HG02852 (cell line): ENCODE data around the gene TTC24.
"Not testable (repeated sequence)": the region's sequence is repeated elsewhere in the genome, so short reads cannot be mapped to it uniquely, and the experiment has no call there.

ENCODE experiments used
- ATAC-seq: cut with Tn5 transposase; IDR thresholded peaks from one replicate; pipeline ENCODE4 v1.9.1; 2021; ENCODE audit warnings: mild to moderate bottlenecking, moderate library complexity; ENCODE audit not compliant: unreplicated experiment

The TTC24 gene

DNA sequence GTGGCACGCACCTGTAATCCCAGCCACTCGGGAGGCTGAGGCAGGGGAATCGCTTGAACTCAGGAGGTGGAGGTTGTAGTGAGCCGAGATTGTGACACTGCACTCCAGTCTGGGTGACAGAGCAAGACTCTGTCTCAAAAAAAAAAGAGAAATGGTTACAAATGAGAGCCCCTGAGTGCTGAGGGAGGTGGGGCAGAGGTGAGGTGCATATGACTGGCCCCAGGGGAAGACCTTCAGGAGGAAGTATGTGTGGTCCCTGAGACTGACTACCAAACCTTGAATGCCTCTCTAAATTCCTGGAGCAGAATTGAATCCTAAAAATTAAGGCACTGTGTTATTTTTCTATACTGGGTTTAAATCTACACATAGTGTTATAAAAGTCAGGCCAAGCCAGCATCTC is 27.8 kb downstream of the TTC24 start:
- ATAC-seq, result not testable (repeated sequence)

GRCh38 chr1:156608036-156608674 is 28.6 kb downstream of the TTC24 start:
- ATAC-seq, result peak; percentile 50

DNA sequence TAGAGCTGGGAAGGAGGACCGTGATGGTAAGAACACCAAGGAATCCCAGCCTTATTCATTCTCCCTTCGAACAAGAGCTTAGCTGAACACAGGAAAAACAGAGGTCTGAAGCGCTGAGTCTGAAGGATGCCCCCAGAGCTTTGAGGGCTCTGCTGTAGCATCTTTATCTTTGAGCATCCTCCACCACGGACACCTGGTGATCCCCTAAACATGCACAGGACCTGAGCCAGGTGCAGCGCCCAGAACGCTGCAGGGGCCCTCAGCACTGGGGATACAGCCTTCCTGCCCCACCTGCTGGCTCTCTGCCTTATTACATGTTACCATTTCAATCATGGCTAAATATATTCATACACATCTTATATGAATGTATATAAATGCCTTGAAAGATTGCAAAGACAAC is 29.5 kb downstream of the TTC24 start:
- ATAC-seq, result peak; percentile 48

DNA sequence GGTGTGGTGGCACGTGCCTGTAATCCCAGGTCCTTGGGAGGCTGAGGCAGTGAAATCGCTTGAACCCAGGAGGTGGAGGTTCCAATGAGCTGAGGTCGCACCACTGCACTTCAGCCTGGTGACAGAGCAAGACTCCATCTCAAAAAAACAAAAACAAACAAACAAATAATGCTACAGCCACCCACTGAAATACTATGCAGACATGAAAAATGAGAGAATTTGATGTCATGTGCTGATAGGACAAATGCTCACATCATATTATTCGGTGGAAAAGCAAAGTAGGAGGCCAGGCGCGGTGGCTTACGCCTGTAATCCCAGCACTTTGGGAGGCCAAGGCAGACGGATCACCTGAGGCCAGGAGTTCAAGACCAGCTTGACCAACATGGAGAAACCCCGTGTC is 30.5 kb downstream of the TTC24 start:
- ATAC-seq, result not testable (repeated sequence)

- no peak for ATAC-seq
These were observed 33.1 kb downstream of the TTC24 start for GRCh38 chr1:156612666-156613065.

- no peak for ATAC-seq
These were observed 36.4 kb downstream of the TTC24 start for GRCh38 chr1:156615946-156616345.

DNA sequence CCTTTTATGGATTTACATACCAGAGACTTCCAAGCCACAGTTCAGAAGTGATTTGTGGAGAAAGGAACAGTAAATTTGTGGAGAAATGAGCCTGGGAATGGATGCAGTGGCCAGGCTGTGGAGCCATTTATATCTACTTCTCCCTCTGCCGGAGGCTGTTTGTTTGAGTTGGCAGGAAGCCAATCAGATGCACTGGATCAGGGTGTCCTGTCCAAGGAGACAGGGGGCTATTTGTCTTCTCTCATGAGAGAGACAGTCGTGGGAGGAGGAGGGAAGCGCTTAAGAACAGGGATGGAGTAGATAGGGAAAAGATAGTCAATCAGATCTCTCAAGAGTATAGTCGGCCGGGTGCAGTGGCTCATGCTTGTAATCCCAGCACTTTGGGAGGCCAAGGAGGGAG is 36.9 kb downstream of the TTC24 start:
- no peak for ATAC-seq

DNA sequence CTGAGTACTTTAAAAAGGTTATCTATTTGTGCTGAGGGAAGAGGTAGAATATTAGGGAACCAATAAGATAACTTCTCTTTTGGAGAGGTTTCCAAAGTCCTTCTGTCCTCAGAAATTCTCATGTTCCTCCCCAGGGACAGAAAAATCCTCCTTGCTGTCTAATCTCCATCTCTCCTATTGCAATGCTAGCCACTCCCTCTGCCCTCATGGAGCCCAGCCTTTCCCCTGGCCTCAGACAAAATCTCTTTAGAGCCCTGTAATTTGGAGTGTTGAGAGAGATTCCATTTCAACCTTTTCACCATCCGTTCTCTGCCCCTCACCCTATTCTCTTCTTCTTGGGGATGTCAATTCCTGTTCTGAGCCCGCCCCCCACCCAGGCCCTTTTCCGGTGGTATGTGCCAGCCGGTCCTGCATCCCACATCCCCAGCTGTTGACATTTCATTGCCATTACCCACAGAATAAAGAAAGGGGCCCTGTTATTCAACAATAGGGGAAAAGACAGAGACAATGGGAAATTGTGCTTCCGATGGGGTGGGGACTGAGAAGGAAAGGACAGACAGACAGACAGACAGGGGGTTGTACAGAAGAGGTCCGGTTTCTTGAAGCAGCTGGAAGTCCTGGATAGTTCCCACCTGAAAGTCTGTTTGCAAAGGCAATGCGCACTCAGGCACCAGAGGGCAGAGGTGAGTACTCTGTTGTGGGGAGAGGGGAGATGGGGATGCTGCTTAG is 39.5 kb downstream of the TTC24 start, which contains the start of gene HAPLN2:
Gene HAPLN2, plus strand, starts transcription at position 563 of the 729 bp plus-strand sequence. CDS start 4,076 bp downstream, outside the sequence.
- ATAC-seq, result no peak

DNA sequence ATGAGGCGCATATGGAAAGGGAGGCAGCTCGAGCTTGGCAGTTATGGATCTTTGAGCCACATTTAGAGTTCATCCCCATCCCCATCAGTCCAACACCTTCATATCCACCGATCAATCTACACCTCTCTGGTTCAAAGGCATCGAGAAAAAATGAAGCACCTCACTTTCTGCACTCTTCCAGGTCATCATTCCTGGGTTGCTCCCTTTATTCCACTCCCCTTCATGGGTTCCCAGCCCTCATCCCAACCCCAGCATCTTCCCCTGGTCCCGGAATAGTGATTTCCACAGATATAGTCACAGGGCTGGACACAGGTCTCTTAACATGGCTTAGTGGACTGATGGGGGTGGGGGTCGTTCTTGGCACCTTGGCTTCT is 40.0 kb downstream of the TTC24 start:
- ATAC-seq, result no peak

DNA sequence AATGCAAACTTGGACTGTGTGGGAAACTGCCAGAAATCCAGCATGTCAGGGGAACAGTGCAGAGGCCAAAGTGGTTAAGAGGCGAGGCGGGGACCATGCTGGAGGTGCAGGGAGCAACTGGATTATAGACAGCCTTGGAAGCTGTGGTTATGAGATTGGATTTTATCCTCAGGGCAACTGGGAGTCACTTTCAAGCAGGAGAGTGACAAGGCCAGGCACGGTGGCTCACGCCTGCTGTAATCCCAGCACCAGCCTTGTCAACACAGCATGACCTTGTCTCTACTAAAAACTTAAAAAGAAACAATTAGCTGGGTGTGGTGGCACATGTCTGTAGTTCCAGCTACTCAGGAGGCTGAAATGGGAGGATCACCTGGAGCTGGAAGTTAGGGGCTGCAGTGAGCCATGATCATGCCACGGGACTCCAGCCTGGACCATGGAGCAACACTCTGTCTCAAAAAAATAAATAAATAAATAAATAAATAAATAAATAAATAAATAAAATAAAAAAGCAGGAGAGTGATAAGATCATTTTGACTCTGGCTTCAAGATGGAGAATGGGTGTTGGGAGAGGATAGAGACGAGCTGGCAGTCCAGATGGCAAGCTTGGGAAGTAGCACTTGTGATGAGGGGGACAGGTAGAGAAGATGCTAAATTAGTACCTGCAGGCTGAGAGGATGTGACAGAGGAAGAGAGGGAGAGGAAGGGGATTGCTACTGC is 43.2 kb downstream of the TTC24 start:
- ATAC-seq, result no peak

GRCh38 chr1:156623946-156624813 is 44.7 kb downstream of the TTC24 start:
- ATAC-seq, result no peak

- ATAC-seq, result no peak
These were observed 45.4 kb downstream of the TTC24 start for GRCh38 chr1:156624814-156625435.

- ATAC-seq, result no peak
These were observed 46.0 kb downstream of the TTC24 start for GRCh38 chr1:156625436-156626078.

- no peak for ATAC-seq
These were observed 46.5 kb downstream of the TTC24 start for GRCh38 chr1:156626079-156626438.

GRCh38 chr1:156627313-156627880 is 47.9 kb downstream of the TTC24 start:
- no peak for ATAC-seq

GRCh38 chr1:156629823-156630449 is 50.4 kb downstream of the TTC24 start:
- ATAC-seq, result no peak

DNA sequence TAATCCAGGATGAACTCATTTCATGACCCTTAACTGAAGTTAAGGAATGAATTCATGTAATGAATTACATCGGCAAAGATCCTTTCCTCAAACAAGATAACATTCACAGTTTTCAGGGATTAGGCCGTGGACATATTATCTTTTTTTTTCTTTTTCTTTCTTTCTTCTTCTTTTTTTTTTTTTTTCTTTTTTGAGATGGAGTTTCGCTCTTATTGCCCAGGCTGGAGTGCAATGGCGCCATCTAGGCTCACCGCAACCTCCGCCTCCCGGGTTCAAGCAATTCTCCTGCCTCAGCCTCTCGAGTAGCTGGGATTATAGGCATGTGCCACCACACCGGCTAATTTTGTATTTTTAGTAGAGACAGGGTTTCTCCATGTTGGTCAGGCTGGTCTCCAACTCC is 51.6 kb downstream of the TTC24 start:
- ATAC-seq, result not testable (repeated sequence)

DNA sequence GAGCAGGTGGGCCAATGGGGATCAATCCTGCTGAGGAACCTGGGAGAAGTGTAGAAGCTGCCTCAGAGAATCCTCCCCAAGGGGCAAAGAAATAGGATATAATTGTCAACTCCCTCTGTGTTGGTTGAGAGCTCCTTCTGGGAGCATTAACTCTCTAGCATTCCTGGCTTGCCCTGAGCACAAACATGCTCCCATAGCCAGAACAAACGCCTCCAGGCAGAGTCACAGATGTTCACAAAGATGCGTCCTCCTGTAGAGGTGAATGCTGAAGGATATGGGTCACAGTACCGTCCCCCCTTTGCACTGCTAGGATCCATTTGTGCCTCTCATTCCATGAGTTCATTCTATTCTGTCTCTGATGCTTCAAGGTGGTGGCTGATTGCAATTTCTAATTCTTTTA is 52.8 kb downstream of the TTC24 start:
- ATAC-seq, result no peak
